Eye (tissue), 1 donor: ENCODE measurements around the gene HSPA12A.

ENCODE experiments used
- DNase-seq: peaks from one replicate; pipeline ENCODE4 v3.0.0-alpha.2; 2015

Gene HSPA12A

DNA sequence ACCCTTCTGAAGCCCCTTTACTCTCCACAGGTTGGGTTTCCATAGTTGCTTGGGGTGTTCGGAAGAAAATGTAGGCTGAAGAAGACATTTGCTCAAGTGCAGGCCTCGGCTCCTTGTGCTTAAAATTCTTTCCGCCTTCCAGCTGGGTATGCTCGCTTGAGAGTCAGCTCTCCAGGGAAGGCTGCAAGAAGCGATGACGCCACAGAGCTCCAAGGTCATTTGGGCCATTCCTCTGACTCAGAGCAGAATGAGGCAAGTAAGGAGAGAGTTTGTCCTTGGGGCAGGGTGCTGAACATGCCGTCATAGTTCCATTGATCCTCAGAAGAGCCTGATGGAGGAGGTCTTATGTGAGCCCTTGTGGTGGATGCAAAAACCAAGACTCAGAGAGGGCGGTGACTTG lies 27.4 kb upstream of the HSPA12A start:
- DNase-seq, result no peak

DNA sequence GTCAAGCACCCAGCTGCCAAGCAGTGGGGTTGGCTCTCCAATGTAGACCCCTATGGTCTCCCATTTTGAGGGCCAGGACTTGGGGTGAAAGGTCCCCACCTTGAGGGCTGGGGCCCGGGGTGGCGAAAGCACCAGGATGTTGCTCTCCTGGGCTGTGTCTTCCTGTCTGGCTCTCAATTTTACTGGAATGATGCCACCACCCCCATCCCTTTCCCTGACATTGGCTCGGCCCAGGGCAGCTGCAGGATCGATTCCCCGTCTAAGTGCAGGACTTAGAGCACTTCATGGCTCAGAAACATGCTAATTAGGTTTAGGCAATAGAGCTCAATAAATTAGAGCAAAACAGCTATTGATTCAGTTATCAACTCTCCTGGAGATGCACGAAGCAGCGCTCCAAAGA lies 27.0 kb upstream of the HSPA12A start:
- no peak for DNase-seq

DNA sequence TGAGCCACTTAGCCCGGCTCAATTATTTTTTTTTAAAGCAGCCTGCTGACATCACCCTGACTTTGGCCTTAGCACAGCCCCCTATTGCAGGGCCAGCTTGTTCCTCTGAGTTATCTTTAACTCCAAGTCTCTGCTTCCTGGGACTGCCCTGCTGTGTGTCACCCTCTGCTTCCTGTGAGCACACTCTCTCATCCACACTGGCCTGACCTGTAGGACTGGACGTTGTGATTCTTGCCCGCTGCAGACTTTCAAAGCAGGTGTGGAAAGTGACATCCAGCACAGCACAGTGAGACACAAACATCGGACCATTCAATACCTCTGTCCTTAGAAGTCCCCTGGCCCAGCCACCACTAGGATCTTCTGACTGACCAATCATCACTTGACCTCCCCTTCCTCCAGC lies 26.4 kb upstream of the HSPA12A start:
- no peak for DNase-seq

- peak; percentile 55 for DNase-seq
Observed at GRCh38 chr10:116766837-116767634, 24.7 kb upstream of the HSPA12A start.

DNA sequence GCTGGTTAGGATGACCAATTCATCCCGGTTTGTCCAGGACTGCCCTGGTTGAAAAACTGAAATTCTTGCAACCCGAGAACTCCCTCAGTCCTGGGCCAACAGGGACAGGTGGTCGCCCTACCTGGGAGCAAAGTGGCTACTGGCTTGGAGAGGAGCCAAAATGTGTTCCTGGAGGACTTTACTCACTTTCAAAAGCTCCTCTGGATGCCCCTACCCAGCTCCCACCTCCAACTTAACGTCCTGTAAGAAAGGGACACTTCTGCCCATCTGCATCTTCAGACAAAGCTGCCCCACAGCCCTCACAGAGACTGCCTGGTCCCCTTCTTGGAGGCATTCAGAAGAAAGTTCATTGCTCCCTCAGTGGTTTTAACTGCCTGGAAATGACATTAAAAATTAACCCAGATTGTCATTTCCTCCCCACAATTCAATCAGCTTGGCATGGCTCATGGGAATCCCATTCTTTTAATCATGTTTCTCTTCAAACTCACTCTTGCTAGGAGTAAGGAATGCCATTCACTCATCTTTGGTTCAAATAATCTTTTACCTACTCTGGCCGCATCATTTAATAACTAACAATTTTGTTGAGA lies 24.0 kb upstream of the HSPA12A start:
- DNase-seq, result no peak

DNA sequence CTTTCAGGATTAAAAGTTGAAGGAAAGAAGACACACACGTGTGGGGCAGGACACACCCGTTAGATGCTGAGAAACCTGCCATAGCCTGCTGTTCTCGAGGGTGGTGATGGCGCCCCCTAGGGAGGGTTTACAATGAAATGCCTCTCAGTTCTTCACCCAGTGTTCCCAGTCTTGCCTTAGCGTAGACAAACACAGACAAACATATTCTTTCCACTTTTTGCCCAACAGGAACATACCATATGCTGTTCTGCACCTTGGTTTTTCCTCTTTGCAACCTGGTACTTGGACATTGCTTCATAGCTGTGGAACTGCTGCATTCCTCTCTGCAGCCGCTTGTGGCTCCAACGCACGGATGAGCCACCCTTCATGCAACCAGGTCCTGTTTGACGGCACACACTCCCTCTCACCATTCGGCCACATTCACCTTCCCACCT lies 23.3 kb upstream of the HSPA12A start:
- DNase-seq, result no peak

- no peak for DNase-seq
Observed at GRCh38 chr10:116764979-116765378, 22.6 kb upstream of the HSPA12A start.

DNA sequence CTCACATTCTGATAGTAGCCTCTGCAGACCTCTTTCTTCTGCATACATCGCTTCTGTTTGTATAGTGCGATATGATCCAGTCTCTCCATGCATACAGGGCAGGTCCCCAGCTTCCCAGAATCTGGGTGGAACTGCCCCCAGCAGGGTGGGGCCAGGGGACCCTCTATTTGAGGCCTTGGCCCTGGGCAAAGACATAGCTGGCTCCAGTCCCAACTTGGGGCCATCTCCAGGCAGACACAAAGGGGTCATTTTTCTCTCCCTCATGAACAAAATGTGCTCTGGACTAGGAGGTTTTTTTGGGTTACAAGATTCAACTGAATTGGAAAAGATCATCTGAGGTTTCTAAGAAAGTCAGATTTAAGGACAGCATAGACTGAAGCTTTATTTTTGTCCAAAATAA lies 21.1 kb upstream of the HSPA12A start:
- DNase-seq, result no peak

DNA sequence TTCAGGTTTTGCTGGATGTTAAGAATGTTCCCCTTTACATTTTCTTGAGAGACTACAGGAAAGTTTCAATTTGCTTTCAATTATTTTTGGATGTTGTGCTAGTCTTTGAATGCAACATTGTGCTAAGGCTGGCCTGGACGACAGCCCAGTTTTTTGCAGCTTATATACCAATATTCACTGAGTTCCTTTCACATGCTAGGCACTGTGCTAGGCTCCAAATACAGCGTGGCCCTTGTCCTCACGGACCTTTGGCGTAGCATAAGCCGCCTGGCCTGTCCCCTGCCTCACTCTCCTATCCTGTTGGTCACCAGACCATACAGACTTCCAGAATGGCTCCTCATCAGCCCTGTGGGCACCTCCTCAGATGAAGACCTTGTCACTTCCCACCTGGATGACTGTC lies 19.5 kb upstream of the HSPA12A start:
- DNase-seq, result no peak

- DNase-seq, result no peak
Observed at GRCh38 chr10:116760919-116761318, 18.6 kb upstream of the HSPA12A start.

GRCh38 chr10:116757246-116757645 lies 14.9 kb upstream of the HSPA12A start:
- DNase-seq, result no peak

- DNase-seq, result no peak
Observed at GRCh38 chr10:116756277-116756676, 13.9 kb upstream of the HSPA12A start.

GRCh38 chr10:116753759-116754158 lies 11.4 kb upstream of the HSPA12A start:
- no peak for DNase-seq

DNA sequence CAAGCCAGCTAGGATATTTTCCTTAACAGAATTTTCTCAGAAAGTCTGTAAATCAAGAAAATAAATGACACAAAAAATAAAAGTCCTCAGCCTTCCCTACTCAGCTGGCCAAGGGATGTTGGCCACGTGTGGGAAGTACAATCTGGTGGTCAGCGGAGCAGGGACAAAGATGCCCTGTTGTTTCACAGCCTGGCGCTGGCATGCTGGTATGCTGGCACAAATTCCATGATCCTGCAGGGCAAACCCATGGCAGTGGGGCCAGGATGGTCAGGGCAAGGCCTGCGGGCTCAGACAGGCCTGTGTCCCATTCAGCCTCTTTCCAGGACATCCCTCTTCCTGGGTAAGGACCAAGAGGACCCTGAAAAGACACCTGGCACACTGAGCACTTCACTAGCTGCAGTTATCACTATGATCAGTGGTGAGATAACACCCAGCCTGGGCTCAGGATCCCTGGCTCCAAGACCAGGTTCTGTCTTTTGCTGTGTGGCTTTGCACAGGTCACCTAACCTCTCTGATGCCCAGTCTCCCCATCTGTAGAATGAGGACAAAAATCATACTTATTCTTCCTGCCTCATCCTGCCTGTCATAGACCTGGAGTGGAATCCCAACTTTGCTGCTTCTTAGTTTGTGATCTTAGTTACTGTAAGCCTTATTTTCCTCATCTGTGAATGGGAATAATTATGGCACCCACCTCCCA lies 10.8 kb upstream of the HSPA12A start:
- no peak for DNase-seq

DNA sequence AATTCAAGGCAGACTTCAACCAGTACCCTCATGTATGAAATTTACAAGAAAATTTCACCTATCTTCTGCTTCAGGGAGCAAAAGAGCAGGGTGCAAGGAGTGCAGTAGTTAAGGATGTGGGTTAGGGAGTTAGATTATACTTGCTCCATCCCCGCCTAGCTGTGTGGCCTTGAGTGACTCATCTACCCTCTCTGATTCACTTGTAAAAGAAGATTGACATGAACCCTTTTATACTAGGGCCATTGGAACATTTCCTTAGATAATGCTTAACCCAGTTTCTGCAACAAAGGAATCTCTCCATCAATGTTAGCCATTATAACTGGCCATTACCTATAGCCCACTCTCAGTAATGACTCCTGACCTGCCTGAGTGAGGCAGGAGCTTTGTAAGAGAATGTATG lies 10.2 kb upstream of the HSPA12A start:
- no peak for DNase-seq

DNA sequence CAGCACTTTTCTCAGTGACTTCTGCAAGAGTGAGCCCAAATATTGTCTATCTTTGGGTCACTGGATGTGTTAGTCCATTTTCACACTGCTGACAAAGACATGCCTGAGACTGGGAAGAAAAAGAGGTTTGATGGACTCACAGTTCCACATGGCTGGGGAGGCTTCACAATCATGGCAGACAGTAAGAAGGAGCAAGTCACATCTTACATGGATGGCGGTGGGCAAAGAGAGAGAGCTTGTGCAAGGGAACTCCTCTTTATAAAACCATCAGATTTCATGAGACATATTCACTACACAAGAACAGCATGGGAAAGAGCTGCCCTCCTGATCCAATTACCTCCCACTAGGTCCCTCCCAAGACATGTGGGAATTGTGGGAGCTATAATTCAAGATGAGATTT lies 6.1 kb upstream of the HSPA12A start:
- DNase-seq, result no peak

DNA sequence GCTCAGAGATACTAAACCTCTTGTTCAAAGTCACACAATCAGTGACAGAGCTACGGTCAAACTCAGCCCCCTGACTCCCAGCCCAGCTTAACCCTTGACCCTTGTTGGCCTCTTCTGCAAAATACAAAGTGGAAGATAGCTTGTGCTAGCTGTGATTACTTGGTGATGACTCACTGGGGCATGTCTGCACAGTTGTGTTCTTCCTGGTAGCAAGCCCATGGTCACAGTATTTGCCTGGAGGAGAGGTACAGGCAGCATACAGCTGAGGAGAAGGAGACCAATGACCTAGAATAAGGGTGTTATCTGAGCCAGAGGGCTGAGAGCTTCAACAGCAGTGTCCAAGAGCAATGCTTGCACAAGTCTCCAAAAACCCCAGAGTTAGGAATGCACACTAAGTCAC lies 5.7 kb upstream of the HSPA12A start:
- DNase-seq, result no peak

DNA sequence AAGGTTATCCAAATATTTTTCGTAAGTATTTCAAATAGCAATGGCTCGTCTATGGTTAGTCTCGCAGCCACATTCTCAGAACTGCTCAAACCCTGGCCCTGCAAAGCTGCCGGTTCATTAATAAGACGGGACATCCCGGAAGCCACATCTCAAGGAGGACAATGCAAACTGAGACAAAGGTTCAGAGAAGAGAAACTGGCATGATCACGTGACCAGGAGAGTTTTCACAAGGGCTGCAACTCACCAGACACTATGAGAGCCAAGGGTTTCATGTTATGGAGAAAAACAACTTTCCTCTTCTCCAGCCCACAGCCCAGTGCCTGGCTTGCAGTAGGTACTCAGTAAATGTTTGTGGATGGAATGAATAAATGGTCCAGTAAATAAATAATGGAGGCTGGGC lies 5.0 kb upstream of the HSPA12A start:
- DNase-seq, result no peak

DNA sequence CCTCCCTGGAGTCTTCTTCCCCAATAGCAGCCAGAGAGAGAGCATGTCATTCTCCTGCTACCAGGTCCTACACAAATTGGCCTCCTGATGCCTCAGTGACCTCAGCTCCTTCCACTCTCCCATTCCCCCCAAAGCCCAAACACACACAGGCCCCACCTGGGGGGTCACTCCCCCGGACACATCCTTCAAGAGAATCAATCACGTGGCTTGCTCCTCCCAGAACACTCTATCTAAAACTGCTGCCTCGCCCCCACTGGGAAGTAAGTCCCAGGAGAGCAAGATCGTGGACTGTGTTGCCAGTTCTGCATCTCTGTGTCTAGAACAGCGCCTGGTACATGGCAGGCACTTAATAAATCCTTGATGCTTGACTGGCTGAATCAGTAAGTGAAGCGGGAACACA lies 2.5 kb upstream of the HSPA12A start:
- peak; percentile 53 for DNase-seq

DNA sequence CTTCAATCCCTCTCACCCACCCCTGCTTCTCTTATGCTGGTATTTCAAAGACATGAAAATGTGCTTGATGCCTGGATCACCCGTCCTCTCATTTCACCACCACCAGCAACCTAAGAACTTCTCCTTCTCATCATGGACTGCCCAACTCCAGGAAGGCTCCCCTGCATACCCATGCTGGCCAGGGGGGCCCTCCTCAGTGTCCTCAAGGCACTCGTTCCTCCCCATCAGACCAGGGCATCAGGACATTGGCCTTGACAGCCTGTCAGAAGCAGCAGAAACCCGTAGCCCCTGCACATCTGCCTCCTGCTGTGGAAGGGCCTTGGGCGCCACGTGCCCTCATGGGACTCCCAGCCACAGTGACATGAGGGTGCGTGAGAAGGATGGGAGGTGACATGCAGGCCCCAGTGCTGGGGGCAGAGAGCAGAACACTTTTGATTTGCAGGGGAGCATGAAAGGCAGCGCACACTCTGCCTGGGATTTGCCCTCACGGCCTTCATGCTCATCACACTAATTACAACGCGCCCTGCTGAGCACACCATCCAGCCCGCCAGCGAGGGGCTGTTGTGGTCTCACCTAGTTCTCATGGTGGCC lies 1.9 kb upstream of the HSPA12A start:
- peak; percentile 81 for DNase-seq

DNA sequence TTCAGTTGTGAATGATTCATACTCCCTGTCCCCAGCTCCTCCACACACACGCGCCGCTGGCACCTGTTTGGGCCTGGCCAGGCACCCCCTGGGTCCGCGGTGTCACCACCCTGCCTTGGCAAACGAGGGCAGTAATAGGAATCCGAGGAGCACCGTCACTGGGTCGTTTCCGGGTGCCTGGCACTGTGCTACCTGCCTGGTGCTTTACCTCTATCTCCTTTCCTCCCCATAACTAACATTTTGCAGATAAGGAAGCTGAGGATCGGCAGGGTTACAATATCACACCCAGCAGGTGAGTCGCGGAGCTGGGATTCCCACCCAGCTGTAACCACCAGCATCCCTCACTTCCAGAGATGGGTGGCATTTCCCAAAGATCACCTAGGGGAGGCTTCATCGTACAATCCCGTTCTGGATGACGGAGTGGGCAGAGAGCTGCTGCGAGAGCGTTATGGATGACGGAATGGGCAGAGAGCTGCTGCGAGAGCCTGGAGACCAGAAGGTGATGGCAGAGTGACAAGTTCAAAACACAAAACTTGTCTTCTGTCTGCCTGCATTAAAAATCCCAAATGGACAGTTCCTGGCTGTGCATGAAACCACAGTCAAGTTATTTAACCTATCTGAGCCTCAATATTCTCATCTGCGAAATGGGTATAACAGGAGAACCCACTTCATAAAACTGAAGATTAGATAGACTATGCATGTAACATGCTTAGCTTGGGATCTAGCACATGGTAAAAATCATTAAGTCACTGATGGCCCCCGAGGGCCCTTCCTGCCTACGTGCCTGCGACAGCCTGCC lies 1.1 kb upstream of the HSPA12A start:
- peak; percentile 53 for DNase-seq

- peak; percentile 62 for DNase-seq
Observed at GRCh38 chr10:116741391-116742351, 695 bp downstream of the HSPA12A start.
